Measurements from ENCODE around the gene B3GNT3.

The B3GNT3 gene

GRCh38 chr19:17835182-17836006, 40.5 kb downstream of the B3GNT3 start:
- H3K4me1 ChIP-seq (ENCODE audit: low read length), result no peaks in the 10 kb centered on the region
- no peak overlapping the region for H3K4me3 ChIP-seq (ENCODE audit: low read length)
- H3K79me2 ChIP-seq (ENCODE audit: low read length), result no peaks in the 10 kb centered on the region
- no peak overlapping the region for H3K27ac ChIP-seq (ENCODE audit: low read length)
- no peaks in the 10 kb centered on the region for H3K9me3 ChIP-seq (ENCODE audit: insufficient read depth, low read length)
- H4K20me1 ChIP-seq (ENCODE audit: insufficient read depth, low read length), result no peaks in the 10 kb centered on the region
- TF ChIP-seq EZH2phosphoT487 (IDR thresholded peaks at IDR 0.05; ENCODE audit: low read depth) (no peak), CTCF (IDR thresholded peaks at IDR 0.05; ENCODE audit: low read depth, low read length) (no peak)
- H3K36me3 ChIP-seq (replicated peaks; ENCODE audit: low read depth, low read length), result peaks cover 62% of the 10 kb centered on the region
- H2AFZ ChIP-seq (ENCODE audit: low read depth, low read length), result no peak overlapping the region
- no peak overlapping the region for H3K9ac ChIP-seq (ENCODE audit: low read length)
- H3K27me3 ChIP-seq (ENCODE audit: low read depth, low read length), result no peaks in the 10 kb centered on the region
- no peak overlapping the region for H3K4me2 ChIP-seq (ENCODE audit: low read length)

DNA sequence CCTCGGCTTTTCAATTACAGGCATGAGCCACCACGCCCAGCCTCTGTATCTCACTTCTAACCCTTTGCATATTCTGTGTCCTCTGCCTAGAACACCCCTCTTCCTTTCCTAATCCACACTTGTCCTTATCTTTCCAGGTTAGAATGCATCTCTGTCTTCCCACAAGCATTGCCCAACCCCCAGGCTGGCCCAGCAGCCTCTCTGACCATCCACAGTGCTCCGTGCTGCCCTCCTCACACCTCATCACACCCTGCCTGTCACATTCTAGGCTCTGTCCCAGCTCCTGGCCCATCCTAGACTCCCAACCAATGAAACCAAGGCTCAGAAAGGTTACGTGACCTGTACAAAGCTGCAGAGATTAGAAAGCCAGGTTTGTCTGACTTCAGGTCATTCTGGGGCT, 41.6 kb downstream of the B3GNT3 start:
- Histone ChIP-seq H3K36me3 (replicated peaks; ENCODE audit: low read depth, low read length) (peaks cover 63% of the 10 kb centered on the region), H3K4me3 (ENCODE audit: low read length) (no peak overlapping the region), H4K20me1 (ENCODE audit: insufficient read depth, low read length) (no peaks in the 10 kb centered on the region), H3K79me2 (ENCODE audit: low read length) (no peaks in the 10 kb centered on the region), H3K4me2 (ENCODE audit: low read length) (no peak overlapping the region), H3K4me1 (ENCODE audit: low read length) (no peaks in the 10 kb centered on the region), H3K27ac (ENCODE audit: low read length) (no peak overlapping the region), H2AFZ (ENCODE audit: low read depth, low read length) (no peak overlapping the region), H3K27me3 (ENCODE audit: low read depth, low read length) (no peaks in the 10 kb centered on the region), H3K9ac (ENCODE audit: low read length) (no peak overlapping the region), H3K9me3 (ENCODE audit: insufficient read depth, low read length) (no peaks in the 10 kb centered on the region)
- TF ChIP-seq CTCF (IDR thresholded peaks at IDR 0.05; ENCODE audit: low read depth, low read length), result no peak
- TF ChIP-seq EZH2phosphoT487 (IDR thresholded peaks at IDR 0.05; ENCODE audit: low read depth), result no peak

- Histone ChIP-seq H3K4me1 (ENCODE audit: low read length) (no peaks in the 10 kb centered on the region), H3K9ac (ENCODE audit: low read length) (no peak overlapping the region), H2AFZ (ENCODE audit: low read depth, low read length) (no peak overlapping the region), H3K27ac (ENCODE audit: low read length) (no peak overlapping the region), H3K4me3 (ENCODE audit: low read length) (no peak overlapping the region), H3K27me3 (ENCODE audit: low read depth, low read length) (no peaks in the 10 kb centered on the region), H4K20me1 (ENCODE audit: insufficient read depth, low read length) (no peaks in the 10 kb centered on the region), H3K9me3 (ENCODE audit: insufficient read depth, low read length) (no peaks in the 10 kb centered on the region), H3K4me2 (ENCODE audit: low read length) (no peak overlapping the region), H3K36me3 (replicated peaks; ENCODE audit: low read depth, low read length) (peaks cover 63% of the 10 kb centered on the region), H3K79me2 (ENCODE audit: low read length) (no peaks in the 10 kb centered on the region)
- no peak for TF ChIP-seq EZH2phosphoT487 (IDR thresholded peaks at IDR 0.05; ENCODE audit: low read depth)
- no peak for TF ChIP-seq CTCF (IDR thresholded peaks at IDR 0.05; ENCODE audit: low read depth, low read length)
Observed at GRCh38 chr19:17837972-17838371, 43.0 kb downstream of the B3GNT3 start.

- TF ChIP-seq CTCF (IDR thresholded peaks at IDR 0.05; ENCODE audit: low read depth, low read length), result no peak
- TF ChIP-seq EZH2phosphoT487 (IDR thresholded peaks at IDR 0.05; ENCODE audit: low read depth), result no peak
- Histone ChIP-seq H3K9me3 (ENCODE audit: insufficient read depth, low read length) (no peaks in the 10 kb centered on the region), H3K4me3 (ENCODE audit: low read length) (no peak overlapping the region), H3K4me2 (ENCODE audit: low read length) (no peak overlapping the region), H3K36me3 (replicated peaks; ENCODE audit: low read depth, low read length) (peaks cover 67% of the 10 kb centered on the region), H3K27me3 (ENCODE audit: low read depth, low read length) (no peaks in the 10 kb centered on the region), H3K27ac (ENCODE audit: low read length) (no peak overlapping the region), H3K4me1 (ENCODE audit: low read length) (no peaks in the 10 kb centered on the region), H3K9ac (ENCODE audit: low read length) (no peak overlapping the region), H2AFZ (ENCODE audit: low read depth, low read length) (no peak overlapping the region), H3K79me2 (ENCODE audit: low read length) (peaks cover 14% of the 10 kb centered on the region), H4K20me1 (ENCODE audit: insufficient read depth, low read length) (peaks cover 7% of the 10 kb centered on the region; the same call in 1 of the 2 replicates)
Observed at GRCh38 chr19:17840019-17840418, 45.1 kb downstream of the B3GNT3 start.

Data from OCI-LY3 (cell line).